HUES64 (cell line): Measurements from ENCODE around the gene IRS1.

ENCODE experiments used
- H3K27ac ChIP-seq: 2 replicates; pipeline ENCODE4 v1.7.0; 2013; ENCODE audit warnings: low read depth, low read length, inconsistent platforms
- H3K27me3 ChIP-seq: 2 replicates; pipeline ENCODE4 v1.6.1; 2013; ENCODE audit warnings: mild to moderate bottlenecking, low read length; ENCODE audit not compliant: insufficient read depth
- H3K36me3 ChIP-seq: 2 replicates; pipeline ENCODE4 v1.6.1; 2013; ENCODE audit warnings: mild to moderate bottlenecking, low read length; ENCODE audit not compliant: insufficient read depth
- H3K4me1 ChIP-seq: 2 replicates; pipeline ENCODE4 v1.6.1; 2013; ENCODE audit warnings: mild to moderate bottlenecking, low read length, moderate library complexity; ENCODE audit not compliant: insufficient read depth
- H3K4me3 ChIP-seq: 2 replicates; pipeline ENCODE4 v1.5.1; 2013; ENCODE audit warnings: mild to moderate bottlenecking, low read length, moderate library complexity
- H3K9ac ChIP-seq: 2 replicates; pipeline ENCODE4 v1.6.1; 2013; ENCODE audit warnings: mild to moderate bottlenecking, low read depth, low read length
- H3K9me3 ChIP-seq: 2 replicates; pipeline ENCODE4 v1.6.1; 2013; ENCODE audit warnings: low read depth, low read length; ENCODE audit not compliant: insufficient read depth
- WGBS: fragments of 150-250, 120-280 bp; methylation state at CpG from one replicate; pipeline ENCODE4 v1.1.7; 2013; ENCODE audit warnings: missing lambda C conversion rate; 5-methylcytosine and 5-hydroxymethylcytosine counted together

Gene IRS1

DNA sequence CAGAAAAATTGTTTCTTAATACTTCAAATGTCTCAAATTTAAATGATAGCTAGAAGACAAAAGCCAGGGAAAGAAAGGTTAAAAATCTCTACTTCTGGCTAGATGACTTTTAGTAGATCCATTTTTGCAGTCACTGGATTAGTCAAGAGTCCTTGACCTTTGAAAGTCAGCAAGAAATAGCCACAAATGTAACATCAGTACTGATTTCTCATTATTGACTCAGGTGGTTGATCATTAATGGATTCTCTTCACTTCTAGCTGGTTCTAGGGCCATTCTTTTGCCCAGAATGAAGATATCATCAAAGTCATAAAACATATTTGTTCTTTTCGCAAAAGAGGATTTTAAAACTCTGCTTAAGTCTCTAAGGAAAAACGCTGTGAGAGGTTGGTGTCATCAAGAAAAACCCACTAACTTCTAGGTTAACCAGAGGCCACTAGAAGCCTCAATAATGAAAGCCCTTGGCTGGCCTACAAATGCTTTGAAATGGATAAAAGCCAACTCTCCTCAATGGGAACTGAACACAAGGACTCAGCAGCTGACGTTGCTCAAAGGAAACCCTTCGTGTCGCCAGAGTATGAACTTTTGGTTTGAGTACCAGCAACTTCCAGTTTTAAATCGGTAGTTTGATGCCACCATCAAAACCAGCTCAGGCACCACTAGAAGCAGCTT, 66.3 kb downstream of the IRS1 start:
- Histone ChIP-seq H3K27ac (no peak overlapping the region), H3K36me3 (peaks cover 17% of the 10 kb centered on the region; the same call in 1 of the 2 replicates), H3K9ac (no peak overlapping the region), H3K4me1 (peaks cover 11% of the 10 kb centered on the region; the same call in 1 of the 2 replicates), H3K4me3 (no peak overlapping the region), H3K27me3 (no peaks in the 10 kb centered on the region), H3K9me3 (no peaks in the 10 kb centered on the region)
- 95% methylated on average over 6 of the region's 6 CpGs for WGBS

DNA sequence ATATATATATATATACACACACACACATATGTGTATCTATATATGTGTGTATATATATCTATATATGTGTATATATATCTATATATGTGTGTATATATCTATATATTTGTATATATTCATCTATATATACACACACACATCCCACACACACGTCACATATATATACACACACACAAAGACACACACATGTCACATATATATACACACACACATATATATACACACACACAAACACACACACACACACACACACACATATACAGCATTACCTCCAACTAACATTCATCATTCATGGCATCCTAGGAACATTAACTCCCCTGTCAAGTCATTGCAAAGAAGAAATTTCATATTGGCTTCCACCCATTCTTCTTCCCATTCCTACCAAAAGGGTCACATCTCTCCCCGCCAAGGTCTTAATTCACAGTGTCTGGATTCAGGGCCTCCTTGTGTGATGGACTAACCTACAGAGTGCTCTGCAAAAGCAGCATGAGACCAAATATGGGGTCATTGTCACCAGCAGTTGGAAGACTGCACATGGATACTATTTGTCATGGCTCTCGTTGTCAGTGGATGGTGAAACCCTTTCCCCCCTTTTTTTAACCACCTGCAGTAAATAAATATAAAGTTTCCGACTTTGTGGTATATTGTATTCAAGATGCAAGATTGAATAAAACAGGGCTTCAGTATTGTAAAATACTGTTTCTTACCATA, 67.0 kb downstream of the IRS1 start:
- no peak overlapping the region for H3K9ac ChIP-seq
- peaks cover 16% of the 10 kb centered on the region; the same call in 1 of the 2 replicates for H3K36me3 ChIP-seq
- no peak overlapping the region for H3K27ac ChIP-seq
- H3K9me3 ChIP-seq = no peaks in the 10 kb centered on the region
- H3K4me3 ChIP-seq = no peak overlapping the region
- WGBS = 92% methylated on average over 3 of the region's 4 CpGs
- no peaks in the 10 kb centered on the region for H3K27me3 ChIP-seq
- H3K4me1 ChIP-seq = peaks cover 9% of the 10 kb centered on the region; the same call in 1 of the 2 replicates

DNA sequence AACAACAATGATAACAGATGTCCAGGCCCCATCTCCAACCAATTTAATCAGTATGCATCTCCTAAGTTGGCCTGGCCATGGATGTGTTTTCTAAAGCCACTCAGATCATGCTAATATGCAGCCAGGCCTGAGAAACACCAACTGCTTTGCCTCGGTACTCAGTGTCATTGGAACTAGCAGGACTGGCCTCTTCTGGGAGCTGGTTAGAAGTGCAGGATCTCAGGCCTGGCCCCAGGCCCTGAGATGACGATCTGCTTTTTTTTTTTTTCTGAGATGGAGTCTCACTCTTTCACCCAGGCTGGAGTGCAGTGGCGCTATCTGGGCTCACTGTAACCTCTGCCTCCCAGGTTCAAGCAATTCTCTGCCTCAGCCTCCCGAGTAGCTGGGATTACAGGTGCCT, 69.1 kb downstream of the IRS1 start:
- Histone ChIP-seq H3K36me3 (peaks cover 8% of the 10 kb centered on the region; the same call in 1 of the 2 replicates), H3K4me3 (no peak overlapping the region), H3K4me1 (peaks cover 7% of the 10 kb centered on the region; the same call in 1 of the 2 replicates), H3K27me3 (no peaks in the 10 kb centered on the region), H3K27ac (no peak overlapping the region), H3K9ac (no peak overlapping the region), H3K9me3 (no peaks in the 10 kb centered on the region)
- WGBS = 83% methylated on average over 4 of the region's 4 CpGs

DNA sequence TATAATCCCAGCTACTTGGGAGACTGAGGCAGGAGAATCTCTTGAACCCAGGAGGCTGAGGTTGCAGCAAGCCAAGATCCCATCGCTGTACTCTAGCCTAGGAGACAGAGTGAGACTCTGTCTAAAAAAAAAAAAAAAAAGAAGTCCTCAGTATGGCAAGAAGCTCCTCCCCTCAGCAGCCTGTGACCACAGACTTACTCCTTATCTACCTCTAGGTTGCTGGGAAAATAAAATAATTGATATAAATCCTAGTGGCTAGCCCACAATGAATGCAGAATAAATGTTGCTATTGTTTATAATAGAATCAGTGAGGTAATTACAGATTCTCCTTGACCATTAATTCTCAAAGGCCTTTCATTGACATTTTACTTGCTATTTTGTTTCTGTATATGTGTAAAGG, 70.6 kb downstream of the IRS1 start:
- H3K4me3 ChIP-seq = no peak overlapping the region
- no peak overlapping the region for H3K27ac ChIP-seq
- no peak overlapping the region for H3K9ac ChIP-seq
- 95% methylated on average over 1 of the region's 1 CpG for WGBS
- no peaks in the 10 kb centered on the region for H3K9me3 ChIP-seq
- H3K4me1 ChIP-seq = peaks cover 7% of the 10 kb centered on the region; the same call in 1 of the 2 replicates
- no peaks in the 10 kb centered on the region for H3K36me3 ChIP-seq
- no peaks in the 10 kb centered on the region for H3K27me3 ChIP-seq

DNA sequence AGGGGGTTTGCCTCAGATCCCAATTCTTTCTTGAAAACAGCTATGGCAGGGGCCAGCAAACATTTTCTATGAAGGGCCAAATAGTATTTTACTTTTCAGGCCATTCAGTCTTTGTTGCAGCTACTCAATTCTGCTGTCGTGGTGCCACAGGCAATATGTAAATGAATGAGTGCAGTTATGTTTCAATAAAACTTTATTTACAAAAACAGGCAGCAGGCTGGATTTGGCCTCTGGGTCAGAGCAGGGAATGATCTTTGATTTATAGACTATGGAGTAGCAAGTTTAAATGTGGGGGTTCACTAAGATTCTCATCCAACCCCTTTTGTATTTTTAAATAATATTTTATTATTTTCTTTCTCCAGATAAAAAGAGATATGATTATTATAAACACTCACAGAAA, 72.4 kb downstream of the IRS1 start:
- Histone ChIP-seq H3K27ac (no peak overlapping the region), H3K9ac (no peak overlapping the region), H3K36me3 (no peaks in the 10 kb centered on the region), H3K4me1 (peaks cover 7% of the 10 kb centered on the region; the same call in 1 of the 2 replicates), H3K4me3 (no peak overlapping the region), H3K27me3 (no peaks in the 10 kb centered on the region), H3K9me3 (no peaks in the 10 kb centered on the region)
- WGBS = 78% methylated on average over 1 of the region's 1 CpG

DNA sequence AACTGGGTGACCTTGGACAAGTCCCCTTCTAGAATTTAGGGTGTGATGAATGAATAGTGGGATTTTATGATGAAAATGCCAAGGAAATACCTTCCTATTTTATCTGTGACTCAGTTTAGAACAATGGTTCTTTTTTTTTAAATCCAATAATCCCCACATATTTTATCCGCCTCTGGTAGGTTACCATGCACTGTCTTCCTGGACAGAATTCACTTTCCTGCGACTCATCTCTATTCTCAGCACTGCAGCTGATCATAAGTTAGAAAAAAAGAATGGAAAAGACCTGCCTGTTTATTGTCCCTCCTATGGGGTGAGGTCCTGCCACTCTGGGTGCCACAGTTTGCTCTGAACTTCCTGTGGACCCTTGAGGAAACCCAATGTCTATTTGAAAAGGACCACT, 73.1 kb downstream of the IRS1 start:
- no peaks in the 10 kb centered on the region for H3K36me3 ChIP-seq
- H3K27ac ChIP-seq = no peak overlapping the region
- H3K4me1 ChIP-seq = peaks cover 7% of the 10 kb centered on the region; the same call in 1 of the 2 replicates
- H3K4me3 ChIP-seq = no peak overlapping the region
- WGBS = 95% methylated on average over 2 of the region's 2 CpGs
- H3K9ac ChIP-seq = no peak overlapping the region
- H3K9me3 ChIP-seq = no peaks in the 10 kb centered on the region
- no peaks in the 10 kb centered on the region for H3K27me3 ChIP-seq

DNA sequence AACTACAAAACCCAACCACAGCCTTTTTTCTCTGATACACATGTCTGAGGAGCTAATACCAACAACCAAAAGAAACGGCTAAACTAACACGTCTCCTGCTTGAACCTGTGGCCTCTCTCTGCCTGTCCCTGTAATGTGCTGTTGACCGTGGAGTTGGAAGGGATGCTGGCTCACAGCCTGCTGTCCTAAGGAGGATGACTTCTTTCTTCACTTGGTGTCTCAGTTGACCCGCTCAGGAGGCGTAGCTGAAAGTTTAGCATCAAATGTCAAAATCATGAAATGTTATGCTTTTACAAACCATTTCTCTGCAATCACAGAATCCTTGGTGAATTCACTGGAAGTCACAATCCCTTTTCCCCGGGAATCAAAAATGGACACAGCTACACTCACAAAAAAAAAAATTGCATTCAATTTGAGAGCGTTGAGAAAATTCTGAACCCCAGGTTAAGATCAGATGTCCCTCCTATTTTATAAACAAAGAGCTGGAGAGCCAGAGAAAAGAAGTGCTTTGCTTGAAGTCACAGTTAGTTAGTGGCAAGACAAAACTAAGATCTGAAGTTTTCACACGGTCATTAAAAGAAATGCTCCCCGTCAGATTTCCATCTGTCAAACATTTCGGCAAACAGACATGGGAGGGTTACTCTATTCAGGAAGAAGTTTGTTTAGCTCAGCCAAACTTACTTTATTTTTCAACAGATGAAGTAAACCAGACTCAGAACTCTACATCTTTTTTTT, 74.3 kb downstream of the IRS1 start:
- no peak overlapping the region for H3K4me3 ChIP-seq
- H3K36me3 ChIP-seq = no peaks in the 10 kb centered on the region
- WGBS = 87% methylated on average over 10 of the region's 10 CpGs
- no peaks in the 10 kb centered on the region for H3K9me3 ChIP-seq
- peaks cover 7% of the 10 kb centered on the region; the same call in 1 of the 2 replicates for H3K4me1 ChIP-seq
- H3K27ac ChIP-seq = no peak overlapping the region
- H3K27me3 ChIP-seq = no peaks in the 10 kb centered on the region
- no peak overlapping the region for H3K9ac ChIP-seq

DNA sequence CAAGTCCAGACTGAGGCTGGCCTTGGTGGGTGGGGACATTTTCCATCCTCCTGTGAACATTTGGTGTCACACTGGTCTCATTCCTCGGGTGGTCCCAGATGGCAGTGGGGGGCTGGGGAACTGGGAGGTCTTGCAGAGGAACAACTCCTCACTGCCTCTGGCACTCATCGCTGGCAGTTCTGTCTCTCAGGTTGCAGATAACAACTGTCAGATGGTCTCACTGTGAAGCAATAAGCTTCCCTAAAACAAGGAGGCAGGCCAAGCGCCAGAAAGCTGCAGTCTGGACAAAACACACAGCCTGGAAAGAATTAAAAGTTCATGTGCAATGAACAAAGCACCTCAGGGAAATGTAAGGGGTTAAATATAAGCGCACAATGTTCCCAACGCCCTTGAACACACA, 78.1 kb downstream of the IRS1 start:
- Histone ChIP-seq H3K4me3 (no peak overlapping the region), H3K4me1 (peaks cover 7% of the 10 kb centered on the region; the same call in 1 of the 2 replicates), H3K36me3 (no peaks in the 10 kb centered on the region), H3K27me3 (no peaks in the 10 kb centered on the region), H3K9me3 (no peaks in the 10 kb centered on the region), H3K27ac (no peak overlapping the region), H3K9ac (no peak overlapping the region)
- 88% methylated on average over 5 of the region's 5 CpGs for WGBS

DNA sequence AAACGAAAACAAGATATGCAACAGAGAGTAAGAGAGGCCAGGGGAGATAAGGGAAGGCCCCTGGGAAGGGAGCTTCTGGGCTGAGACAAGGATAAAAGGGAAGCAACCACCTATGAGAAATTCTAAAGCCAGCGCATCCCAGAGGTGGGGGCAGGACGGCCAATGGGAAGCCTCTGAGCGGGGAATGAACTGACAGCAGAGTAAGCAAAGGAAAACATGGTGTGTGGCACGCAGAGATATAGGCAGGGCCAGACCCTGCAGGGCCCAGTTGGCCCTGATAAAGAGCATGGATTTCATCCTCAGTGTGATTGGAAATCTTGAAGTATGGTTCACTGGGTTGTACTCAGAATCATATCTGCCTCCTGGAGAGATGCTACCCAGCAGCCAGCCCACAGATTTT, 78.7 kb downstream of the IRS1 start:
- Histone ChIP-seq H3K27me3 (no peaks in the 10 kb centered on the region), H3K27ac (no peak overlapping the region)
- WGBS = 80% methylated on average over 5 of the region's 5 CpGs

DNA sequence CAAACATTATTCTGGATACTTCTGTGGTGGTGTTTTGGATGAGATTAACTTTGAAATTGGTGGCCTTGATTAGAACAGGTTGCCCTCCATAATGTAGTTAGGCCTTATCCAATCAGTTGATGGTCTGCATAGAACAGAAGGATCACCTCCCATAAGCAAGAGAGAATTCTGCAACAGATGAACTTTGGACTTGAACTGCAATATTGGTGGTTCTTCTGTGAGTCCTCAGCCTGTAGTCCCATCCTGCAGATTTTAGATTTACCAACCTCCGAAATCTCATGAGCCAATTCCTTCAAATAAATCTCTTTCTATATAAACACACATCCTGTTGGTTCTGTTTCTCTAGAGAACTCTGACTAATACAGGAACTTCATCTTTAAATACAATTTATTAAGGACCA, 81.9 kb downstream of the IRS1 start:
- Histone ChIP-seq H3K36me3 (no peaks in the 10 kb centered on the region), H3K4me1 (no peaks in the 10 kb centered on the region), H3K9ac (no peak overlapping the region), H3K27me3 (no peaks in the 10 kb centered on the region), H3K4me3 (no peak overlapping the region), H3K27ac (no peak overlapping the region), H3K9me3 (no peaks in the 10 kb centered on the region)
- 95% methylated on average over 1 of the region's 1 CpG for WGBS

More for the DNA sequence above, 78.7 kb downstream of the IRS1 start:
- Histone ChIP-seq H3K9ac (no peak overlapping the region), H3K4me3 (no peak overlapping the region), H3K9me3 (no peaks in the 10 kb centered on the region), H3K36me3 (no peaks in the 10 kb centered on the region), H3K4me1 (peaks cover 7% of the 10 kb centered on the region; the same call in 1 of the 2 replicates)

DNA sequence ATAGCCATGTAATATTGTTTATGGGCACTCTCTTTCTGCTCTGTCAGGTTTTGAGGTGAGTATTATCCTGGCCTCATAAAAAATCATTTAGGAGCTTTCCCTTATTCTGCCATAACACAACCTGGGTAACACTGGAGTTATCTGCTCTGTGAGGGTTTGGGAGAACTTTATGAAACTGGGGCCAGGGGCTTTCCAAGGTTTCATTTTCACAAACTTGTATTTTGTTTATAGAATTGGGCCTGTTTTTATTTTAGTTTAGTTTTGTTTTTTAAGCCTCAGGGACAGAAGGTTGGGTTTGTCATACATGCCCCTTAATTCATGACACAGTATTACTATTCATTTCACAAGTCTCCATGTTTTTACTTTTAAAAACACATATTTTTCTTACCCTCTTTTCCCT, 83.5 kb downstream of the IRS1 start:
- Histone ChIP-seq H3K27ac (no peak overlapping the region), H3K4me3 (no peak overlapping the region), H3K36me3 (no peaks in the 10 kb centered on the region), H3K27me3 (no peaks in the 10 kb centered on the region), H3K9ac (no peak overlapping the region), H3K4me1 (no peaks in the 10 kb centered on the region), H3K9me3 (no peaks in the 10 kb centered on the region)
